ENCODE data around the gene HILPDA.
"Not testable (repeated sequence)": the region's sequence is repeated elsewhere in the genome, so short reads cannot be mapped to it uniquely, and the experiment has no call there.

Gene HILPDA

GRCh38 chr7:128463345-128463744 is 7.7 kb downstream of the HILPDA start:
- not testable (repeated sequence) for DNase-seq (ENCODE audit: low read depth in 2 of 2)

DNA sequence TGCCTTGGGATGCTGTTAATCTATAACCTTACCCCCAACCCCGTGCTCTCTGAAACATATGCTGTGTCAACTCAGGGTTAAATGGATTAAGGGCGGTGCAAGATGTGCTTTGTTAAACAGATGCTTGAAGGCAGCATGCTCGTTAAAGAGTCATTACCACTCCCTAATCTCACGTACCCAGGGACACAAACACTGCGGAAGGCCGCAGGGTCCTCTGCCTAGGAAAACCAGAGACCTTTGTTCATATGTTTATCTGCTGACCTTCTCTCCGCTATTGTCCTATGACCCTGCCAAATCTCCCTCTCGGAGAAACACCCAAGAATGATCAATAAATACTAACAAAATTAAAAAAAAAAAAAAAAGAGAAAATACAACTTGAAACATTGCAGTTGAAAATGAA is 8.3 kb downstream of the HILPDA start:
- DNase-seq (ENCODE audit: low read depth in 2 of 2) = not testable (repeated sequence)

DNA sequence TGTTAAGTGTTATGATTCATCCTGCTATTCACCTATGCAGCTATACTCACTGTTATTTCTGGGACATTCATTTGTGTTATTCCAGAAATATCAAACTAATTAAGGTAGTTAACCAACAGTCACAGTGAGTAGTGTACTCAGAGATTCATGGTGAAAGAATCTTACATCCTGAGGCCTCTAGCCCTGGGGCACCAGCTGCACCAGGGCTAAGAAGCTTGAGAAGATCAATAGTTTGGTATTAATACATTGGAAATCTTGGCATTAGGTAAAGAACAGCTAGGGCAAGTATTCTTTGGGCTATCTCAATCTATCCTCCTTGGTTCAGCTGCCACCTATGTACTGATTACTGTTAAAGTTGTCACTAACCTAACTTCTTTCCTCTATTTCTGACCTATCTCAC is 11.2 kb downstream of the HILPDA start:
- not testable (repeated sequence) for DNase-seq (ENCODE audit: low read depth in 2 of 2)

GRCh38 chr7:128476402-128477335 is 21.0 kb downstream of the HILPDA start, which contains the start of gene METTL2B:
Gene METTL2B, plus strand, starts transcription at chr7:128476748. Its CDS starts 18 bp downstream, at chr7:128476766.
- DNase-seq (ENCODE audit: low read depth in 2 of 2) = peak; percentile 89 to 92

GRCh38 chr7:128477336-128477690 is 21.6 kb downstream of the HILPDA start:
- DNase-seq (ENCODE audit: low read depth in 2 of 2) = not testable (repeated sequence)

- not testable (repeated sequence) for DNase-seq (ENCODE audit: low read depth in 2 of 2)
These were observed 23.4 kb downstream of the HILPDA start for GRCh38 chr7:128479082-128479481.

DNA sequence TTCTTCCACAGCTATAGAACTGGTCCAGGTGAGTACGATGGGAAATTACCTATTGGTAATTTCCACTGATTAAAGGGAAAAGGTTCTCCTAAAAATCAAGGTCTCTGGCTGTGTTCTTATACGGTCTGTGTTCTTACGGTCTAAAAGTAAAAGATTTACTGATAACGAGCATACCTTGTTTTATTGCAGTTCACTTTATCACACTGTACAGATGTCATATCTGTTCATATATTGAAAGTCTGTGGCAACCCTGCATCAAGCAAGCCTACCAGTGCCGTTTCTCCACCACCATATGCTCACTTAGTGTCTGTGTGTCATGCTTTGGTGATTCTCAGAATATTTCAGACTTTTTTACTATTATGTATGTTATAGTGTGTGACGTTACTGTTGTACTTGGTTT is 32.5 kb downstream of the HILPDA start:
- DNase-seq (ENCODE audit: low read depth in 2 of 2) = not testable (repeated sequence)

DNA sequence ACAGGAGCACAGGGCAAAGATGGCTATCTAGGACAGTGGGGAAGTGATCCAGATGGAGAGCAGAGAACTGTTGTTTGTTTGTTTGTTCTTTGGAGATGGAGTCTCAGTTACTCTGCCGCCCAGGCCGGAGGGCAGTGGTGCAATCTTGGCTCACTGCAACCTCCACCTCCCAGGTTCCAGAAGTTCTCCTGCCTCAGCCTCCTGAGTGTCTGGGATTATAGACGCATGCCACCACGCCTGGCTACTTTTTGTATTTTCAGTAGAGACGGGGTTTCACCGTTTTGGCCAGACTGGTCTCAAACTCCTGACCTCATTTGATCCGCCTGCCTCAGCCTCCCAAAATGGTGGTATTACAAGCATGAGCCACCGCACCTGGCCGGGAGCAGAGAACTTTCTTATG is 41.7 kb downstream of the HILPDA start:
- DNase-seq (ENCODE audit: low read depth in 2 of 2) = no peak

GRCh38 chr7:128505416-128505815 is 49.7 kb downstream of the HILPDA start:
- DNase-seq (ENCODE audit: low read depth in 2 of 2) = not testable (repeated sequence)

DNA sequence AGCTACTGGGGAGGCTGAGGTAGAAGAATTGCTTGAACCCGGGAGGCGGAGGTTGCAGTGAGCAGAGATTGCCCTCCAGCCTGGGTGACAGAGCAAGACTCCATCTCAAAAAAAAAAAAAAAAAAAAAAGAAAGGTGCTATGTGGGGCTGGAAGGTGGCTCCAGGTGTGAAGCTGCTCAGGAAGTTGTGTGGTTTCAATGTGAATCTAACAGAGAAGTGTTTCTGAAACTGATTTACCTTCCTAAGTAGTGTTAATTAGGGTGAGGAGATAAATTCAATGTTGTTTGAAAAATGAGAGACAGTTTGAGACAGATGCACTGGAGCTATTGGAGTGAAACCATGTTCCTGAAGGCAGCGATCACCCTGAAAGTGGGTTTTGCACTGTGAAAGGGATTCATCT is 51.1 kb downstream of the HILPDA start:
- not testable (repeated sequence) for DNase-seq (ENCODE audit: low read depth in 2 of 2)

DNA sequence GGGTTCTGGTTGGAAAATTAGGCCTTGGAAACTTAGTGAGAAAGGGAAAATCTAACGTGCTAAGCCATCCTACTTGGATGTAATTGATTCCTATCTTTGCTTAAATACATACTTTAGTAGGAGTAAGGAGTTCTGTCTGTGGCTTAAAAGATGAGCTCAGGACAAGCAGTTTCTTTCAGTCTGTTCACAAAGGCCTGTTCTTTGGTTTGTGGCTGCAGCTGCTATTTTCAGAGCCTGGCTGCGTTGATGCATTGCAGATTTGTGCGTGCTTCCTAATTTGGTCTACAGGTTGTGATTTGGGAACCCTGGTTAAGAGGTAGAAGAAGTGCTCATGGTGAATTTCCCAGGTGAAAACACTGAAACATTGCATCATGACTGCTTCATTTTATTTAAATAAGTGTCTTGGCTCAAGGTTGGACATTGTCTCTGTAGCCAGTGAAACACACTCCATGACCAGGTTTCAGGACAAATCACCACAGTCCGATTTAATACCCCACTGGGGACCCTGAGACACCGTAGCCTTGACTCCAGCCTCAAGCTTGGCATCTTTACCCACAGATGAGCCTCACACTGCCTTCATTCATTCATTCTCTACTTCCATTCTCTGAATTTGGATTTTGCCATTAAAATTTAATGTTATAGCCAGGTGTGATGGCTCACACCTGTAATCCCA is 51.8 kb downstream of the HILPDA start:
- not testable (repeated sequence) for DNase-seq (ENCODE audit: low read depth in 2 of 2)
